GM19438 (cell line): ENCODE data around the gene MYT1.

Experiments
- ATAC-seq: cut with Tn5 transposase; IDR thresholded peaks from one replicate; pipeline ENCODE4 v1.9.1; 2021; ENCODE audit warnings: low read depth; ENCODE audit not compliant: unreplicated experiment

MYT1 gene

DNA sequence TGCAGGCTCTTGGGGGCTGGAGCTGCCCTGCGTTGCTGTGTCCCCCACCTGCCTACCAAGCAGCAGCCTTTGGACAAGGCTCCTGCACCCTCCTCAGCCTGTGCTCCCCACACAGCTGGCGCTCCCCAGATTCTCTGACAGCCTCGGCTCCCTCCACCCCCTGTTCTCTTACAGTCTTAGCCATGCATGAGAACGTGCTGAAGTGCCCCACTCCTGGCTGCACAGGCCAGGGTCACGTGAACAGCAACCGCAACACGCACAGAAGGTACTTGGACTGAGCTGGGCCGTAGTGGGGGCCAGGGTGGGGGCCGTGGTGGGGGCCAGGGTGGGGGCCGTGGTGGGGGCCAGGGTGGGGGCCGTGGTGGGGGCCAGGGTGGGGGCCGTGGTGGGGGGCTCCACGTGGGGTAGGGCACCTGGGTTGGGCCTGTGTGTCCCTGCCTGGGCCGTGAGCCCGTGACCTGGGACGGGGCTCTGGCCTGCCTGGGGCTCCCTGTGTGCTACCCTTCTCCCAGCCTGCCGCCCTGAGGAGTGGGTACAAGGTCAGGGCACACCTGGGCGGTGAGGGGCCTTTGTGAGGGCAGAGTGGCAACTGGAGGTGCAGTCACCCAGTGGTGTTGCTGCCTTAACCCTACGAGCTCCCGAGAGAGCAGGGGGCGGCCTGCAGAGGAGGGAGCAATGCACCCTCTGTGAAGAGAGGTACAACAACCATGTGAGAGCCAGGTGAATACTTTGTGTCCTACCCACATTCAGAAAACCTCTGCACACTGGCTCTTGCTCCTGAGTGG is 47.8 kb downstream of the MYT1 start:
- no peak for ATAC-seq

DNA sequence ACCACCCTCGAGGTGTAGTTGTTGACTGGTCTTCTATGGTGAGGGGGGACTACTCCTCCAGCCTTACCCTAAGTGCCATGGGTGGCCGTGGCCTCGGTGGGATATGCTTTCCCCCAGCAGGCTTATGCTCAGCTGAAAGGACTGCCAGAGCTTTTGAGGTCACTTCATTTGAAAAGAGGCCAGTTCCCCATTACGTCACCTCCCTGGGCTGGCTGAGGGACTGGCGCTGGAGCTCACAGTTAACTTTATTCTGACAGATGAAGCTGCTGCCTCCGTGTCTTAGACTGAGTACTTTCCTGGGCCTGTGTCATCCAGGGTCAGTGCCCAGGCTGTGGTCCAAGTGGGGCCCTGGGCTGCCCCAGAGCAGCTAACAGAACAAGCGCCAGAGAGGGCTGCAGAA is 48.5 kb downstream of the MYT1 start:
- ATAC-seq = no peak

DNA sequence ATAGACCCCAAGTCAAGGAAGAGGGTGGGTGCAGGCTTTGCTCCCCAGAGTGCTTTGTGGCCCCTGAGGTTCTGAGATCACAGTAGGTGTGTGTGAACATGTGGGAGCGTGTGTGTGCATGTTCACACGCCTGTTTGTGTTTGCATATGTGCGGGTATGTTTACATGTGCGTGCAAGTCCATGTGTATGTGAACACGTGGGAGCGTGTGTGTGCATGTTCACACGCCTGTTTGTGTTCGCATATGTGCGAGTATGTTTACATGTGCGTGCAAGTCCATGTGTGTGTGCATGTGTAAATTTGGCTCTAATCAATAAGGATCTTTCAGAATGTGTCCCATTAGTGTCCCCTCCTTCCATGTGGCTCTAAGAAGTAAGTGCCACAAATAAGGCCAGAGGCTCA is 49.9 kb downstream of the MYT1 start:
- no peak for ATAC-seq

DNA sequence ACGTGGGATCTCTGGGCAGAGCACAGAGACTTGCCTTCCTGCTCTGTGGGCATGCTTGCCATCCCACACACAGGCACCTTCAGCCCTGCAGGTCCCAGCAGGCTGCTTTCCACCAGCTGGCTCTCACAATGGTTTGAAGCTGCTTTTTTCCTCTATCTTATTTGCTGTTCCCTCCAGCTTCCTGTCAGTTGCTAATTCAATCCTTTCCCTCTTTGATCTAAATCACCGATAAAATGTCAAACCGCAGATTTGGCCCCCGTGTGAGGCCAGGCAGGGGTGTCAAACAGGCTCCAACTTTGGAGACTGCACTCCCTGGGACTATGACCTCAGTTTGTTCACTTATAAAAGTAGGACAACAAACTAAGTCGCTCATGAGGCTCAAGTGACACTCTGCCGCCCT is 50.7 kb downstream of the MYT1 start:
- ATAC-seq = no peak

DNA sequence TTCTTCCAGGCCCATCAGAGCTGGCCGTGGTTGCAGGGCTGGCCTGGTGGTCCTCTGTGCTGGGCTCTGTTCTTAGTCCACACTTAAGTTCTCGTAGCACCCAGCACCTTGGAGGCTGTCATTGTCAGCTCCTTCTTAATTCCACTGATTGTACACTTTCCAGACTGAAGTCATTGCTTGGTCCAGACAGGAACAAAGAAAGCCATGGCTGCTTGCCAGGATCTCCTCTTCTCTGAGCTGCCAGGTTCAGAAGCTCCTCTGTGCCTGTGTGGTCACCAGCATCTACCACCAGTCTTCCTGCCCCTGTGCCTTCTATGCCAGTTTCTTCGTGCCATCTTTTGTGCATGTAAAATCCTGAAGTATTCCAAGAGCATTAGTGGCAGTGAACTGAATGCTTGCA is 51.8 kb downstream of the MYT1 start:
- no peak for ATAC-seq

DNA sequence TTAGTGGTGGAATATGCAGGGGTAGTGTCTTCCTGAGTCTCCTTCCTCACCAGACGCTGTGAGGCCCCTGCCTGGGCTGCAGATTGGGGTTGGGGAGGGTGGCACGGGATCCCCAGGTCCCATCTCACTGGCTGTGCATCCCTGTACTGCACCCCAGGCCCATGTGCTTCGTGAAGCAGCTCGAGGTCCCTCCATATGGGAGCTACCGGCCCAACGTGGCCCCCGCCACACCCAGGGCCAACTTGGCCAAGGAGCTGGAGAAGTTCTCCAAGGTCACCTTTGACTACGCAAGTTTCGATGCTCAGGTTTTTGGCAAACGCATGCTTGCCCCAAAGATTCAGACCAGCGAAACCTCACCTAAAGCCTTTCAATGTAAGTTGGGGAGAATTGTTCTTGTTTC is 52.7 kb downstream of the MYT1 start:
- no peak for ATAC-seq

DNA sequence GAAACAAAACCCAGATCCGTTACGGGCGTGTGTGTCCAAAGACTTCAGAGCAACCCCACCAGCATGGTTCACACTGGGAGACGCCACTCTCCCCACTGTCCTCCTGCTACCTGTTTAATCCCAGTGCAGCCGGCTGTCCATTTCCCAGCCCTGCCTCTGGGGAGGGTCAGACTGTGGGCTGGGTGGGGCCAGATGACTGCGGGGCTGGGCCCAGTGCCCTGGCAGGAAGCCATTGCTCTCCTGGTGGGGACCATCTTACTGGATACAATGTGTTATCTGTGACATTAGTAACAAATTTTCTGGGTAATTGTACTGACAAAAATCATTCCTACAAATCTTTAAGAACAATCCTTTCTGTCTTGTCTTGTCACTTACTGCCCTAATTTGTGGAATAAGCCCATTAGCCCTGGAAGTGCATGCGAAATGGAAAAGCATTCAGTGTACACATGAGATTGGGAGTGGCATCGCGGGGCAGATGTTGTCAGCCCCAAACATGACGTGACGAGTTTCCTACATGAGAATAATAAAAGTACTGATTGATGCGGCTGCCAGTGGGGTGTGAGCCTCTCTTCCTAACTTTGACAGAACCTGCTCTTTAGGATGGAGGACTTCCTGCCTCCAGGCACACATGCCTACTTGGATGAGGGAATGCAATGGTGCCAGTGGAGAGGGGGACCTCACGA is 53.4 kb downstream of the MYT1 start:
- ATAC-seq = no peak

DNA sequence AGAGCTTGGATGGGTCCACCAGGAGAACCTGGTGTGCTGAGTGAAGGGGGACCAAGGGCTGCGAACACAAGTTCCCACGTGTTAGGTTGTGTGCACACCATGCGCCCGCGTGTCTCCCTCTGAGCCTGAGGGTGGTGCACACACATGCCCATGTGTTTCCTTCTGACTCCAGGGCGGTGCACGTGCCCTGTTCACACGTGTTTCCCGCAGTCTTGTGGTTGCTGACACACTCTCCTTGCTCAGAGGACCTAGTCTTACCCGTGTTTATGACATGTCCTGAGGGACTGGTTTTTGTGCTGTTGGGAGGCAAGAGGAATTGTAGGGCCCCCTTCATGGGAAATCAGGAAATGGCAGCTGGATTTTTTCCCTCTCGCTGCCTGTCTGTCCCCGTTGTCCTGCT is 55.0 kb downstream of the MYT1 start:
- ATAC-seq = no peak

DNA sequence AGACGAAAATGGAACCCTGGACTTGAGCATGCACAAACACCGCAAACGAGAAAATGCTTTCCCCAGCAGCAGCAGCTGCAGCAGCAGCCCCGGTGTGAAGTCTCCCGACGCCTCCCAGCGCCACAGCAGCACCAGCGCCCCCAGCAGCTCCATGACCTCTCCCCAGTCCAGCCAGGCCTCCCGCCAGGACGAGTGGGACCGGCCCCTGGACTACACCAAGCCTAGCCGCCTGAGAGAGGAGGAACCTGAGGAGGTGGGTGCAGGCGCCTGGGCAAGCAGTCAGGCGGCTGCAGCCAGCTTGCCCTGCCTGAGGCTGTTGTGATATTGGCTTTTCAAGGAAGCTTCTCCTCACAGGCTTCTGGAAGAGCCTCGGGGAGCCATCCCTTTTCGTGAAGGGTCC is 55.5 kb downstream of the MYT1 start:
- ATAC-seq = no peak

DNA sequence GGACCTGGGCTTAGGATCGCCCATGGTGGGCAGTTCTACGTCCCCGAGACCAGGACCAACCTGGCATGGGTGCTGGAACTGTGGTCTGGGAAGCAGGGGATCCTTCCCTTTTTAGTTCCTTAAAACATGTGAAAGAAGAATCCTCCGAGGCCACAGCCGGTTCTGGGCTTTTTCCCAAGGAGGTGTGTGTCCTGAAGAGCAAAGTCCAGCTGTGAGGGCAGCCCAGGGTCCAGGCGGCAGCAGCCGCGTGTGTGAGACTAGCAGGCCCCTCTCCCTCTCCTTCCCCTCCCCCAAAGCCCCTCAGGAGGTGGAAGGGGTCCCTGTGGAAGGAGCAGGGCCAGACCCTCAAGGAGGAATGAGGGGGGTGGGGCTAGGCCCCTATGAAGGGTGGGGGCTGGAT is 56.2 kb downstream of the MYT1 start:
- no peak for ATAC-seq

DNA sequence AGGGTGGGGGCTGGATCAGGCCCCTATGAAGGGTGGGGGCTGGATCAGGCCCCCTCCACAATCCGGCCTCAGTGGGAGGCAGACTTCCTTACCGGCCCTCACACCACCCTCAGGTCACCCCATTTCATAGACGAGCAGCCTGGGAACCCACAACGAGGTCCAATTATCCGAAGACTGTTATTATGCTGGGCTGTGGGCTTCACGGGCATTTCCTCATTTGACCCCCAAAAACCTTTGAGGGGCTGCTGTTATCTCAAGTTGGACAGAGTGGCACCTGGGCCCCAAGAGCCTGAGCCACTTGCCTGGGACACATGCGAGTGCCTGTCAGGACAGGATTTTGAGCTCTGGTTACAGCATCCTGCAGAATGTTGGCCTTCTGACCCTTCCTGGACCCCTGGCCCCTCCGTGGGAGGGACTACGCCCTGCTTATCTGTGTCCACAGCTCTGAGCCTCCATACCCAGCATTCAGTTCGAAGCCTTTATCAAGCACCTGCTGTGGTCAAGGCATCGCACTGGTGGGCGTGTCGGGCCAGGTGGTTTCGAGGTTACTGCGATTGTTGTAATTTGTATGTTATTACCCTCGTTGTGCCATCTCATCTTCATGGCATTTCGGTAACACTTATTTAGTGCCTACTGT is 56.8 kb downstream of the MYT1 start:
- ATAC-seq = no peak

DNA sequence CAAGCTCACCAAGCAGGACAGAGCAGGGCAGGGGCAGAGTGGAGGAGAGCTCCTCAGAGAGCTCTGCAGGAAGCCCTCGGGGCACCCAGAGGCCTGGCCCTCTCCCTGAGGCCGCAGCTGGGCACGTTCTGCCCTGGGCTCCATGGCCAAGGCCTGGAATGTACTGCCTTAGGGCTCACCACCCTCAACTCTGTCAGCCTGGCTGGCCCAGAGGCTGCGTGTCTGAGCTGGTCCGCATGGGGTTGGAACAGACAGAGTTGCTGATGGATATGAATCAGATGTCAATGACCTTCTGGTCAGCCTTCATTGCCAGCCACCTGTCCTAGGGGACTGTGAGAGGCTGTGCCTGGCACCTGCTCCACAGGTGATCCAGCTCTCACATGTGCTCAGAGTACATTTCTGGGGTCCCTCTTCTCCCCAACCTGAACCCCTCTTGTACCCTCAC is 58.1 kb downstream of the MYT1 start:
- no peak for ATAC-seq

DNA sequence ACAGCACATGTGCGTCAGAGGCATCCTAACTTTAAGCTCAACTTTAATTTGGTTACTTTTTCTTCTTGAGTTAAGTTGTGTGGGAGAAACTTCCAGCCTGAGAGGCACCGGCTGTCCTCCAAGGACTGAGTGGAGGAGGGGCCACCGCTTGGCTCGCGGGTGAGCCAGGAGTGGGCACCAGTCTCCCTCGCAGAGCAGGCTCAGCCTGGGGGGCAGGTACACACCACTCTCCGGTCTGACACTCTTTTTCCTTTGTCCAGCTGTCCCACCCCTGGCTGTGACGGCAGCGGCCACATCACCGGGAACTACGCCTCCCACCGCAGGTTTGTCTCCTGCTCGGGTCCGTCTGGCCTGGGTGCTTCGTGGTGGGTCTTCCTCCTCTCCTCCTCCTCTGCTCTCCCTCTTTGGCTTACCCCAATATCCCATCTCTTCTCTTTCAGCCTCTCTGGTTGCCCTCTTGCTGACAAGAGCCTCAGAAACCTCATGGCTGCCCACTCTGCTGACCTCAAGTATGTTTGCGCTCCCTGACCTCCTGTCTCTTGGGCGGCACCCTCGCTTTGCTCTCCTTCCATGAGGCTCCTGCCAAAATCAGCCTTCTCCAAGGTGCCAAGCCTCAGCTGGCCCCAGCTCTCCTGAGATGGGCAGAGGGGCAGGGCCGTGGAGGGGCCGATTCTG is 58.7 kb downstream of the MYT1 start:
- ATAC-seq = no peak

DNA sequence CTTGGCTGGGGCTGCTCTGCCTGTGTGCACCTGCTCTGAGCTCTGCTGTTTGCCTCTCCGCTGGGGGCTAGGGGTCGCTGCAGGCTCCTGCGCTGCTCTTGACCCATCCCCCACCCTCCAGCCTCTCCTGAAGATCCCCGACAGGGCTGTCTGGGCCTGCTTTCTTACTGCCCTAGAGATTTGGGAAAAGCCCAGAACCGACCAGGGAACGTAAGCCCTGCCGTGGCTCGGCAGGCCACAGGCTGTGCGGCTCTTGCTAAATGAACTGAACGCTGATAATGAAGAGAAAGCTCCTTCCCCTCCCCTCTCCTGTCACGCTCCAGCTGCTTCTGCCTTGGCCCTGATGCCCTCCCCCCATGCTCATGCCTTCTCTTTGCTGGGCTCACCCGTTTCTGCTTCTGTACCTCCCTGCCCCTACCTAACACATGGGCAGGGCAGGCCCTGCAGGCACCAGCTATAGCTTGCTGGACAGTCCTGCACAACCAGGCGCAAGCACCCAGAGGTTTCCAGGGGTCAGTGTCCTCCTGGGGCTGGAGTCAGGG is 59.3 kb downstream of the MYT1 start:
- ATAC-seq = no peak

DNA sequence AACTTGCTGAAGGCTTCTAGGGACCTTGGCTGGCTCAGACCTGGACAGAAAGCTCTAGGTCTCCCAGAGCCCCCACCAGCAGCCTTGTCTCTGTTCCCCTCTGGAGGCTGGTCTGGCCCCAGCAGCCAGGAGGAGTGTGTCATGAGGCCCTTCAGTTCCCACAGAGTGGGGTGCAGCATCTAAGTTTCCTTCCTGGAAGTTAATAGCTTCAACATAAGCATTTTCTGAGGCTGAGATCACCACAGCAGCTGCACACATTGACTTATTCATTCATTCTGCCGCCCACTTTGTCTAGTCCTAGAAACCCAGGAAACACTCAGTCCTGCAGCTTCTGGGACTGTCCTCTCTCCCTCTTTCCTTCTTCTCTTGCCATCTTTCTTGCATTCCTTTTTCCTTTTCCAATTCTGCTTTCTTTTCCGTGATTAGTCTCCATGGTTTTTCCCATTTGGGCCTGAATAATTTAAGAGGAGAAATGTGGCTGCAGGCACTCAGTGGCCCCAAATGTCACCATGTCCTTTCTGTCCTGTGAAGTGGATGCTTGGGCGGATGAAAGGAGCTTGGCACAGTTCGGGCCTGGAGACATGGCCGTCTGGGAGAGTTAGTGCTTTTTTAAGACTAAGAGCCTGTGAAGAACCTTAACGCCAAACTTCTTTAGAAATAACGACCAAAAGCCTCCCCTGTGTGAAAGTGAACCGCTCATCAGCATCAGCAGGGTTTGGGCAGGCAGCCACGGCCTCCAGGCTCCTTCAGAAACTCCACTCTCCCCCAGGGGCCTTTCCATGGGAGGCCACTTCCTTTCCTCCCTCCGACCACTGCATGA is 60.3 kb downstream of the MYT1 start:
- ATAC-seq = no peak

DNA sequence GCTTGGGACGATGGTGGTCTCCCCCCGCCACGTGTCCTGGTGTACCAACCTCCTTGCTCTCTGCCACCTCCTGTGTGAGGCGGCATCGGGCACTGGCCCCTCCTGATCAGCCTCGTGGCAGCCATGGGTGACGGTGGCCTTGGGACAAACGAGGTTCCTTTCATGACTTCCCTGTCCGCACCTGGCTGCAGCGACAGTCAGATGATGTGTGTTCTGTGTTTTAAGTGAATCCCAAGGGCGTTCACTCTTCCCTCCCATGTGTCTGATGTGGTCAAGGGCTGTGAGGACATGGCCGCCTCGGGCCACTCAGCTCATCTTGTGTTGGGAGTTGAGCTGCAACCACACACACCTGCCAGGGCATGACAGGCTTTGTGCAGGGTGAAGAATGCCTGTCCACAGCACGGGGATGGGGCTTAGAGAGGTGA is 60.9 kb downstream of the MYT1 start:
- ATAC-seq = no peak

DNA sequence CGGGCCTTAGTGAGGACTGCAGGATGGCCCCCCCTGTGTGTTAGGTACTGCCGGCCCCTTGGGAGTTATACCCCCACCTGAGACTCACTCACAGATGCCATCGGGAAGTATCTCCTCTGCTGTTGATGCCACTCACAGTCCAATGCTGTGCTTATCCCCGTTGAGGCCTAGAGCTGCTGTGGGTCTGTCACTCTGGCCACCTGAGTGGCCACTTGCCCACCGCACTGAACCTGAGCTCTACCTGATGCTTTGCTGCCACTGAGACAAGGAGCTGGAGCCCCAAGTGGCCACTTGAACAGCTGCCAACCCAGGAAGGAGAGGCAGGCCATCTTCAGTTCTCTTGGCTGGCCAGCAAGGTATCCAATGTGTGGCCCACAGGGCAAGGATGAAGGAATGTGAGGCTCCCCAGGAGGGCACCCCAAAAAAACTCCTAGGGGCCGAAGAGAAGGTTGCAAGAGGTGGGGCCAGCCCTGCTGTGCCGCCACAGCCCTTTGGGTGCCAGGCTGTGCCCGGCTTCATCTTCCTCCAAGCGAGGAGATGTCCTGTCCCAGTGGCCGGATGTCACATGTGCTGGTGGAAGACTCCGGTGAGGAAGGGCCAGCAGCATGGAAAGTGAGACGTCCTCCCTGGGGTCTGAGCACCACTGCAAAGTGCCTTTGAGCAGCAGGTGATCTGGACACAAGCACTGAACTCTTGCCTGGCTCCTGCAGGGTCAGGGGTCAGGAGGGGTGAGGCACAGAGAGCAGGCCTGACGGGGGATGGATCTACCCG is 61.8 kb downstream of the MYT1 start:
- ATAC-seq = no peak

DNA sequence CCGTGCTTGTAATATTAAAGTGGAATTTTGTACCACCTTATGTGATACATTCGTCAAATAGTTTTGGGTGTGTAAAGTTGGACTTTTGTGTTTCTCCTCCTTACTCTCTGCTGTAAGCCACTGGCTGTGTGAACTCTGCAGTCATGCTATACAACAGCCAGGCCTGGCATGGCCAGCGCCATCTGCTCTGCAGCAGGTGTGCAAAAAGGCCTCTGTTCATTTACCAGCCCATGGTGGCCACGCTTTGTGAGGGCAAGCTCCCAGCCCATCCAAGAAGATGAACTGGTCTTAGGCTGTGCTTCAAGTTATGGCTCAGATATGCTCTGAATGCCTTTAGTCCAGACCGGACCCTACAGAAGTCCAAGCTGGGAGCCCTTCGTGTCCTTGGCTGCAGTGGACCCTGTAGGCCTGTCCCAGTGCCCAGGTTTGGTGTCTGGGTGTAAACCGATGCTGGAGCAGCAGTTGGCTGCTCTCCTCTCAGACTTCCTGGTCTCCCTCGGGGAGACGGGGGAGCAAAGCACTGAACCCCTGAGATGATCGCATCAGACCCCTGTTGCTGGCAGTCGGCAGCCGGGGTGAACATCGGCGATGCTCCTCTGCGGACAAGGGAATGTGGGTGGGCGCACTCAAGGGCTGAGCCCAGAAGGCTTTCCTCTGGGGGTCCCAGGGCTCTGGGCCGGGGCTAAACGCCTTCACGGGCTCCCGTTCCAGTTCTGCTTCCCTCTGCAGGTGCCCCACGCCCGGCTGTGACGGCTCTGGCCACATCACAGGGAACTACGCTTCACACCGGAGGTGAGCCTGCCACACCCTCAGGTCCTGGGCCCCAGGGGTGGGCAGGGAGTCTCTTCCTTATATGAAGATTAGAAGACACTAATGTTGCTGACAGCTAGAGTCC is 62.7 kb downstream of the MYT1 start:
- ATAC-seq = no peak
